ENCODE measurements around the gene HSFX4. TPM values are rescaled to one million over a fixed set of nuclear protein-coding genes. Genes with fewer than 3 reads are reported as not detected.
"Not testable (repeated sequence)": the region's sequence is repeated elsewhere in the genome, so short reads cannot be mapped to it uniquely, and the experiment has no call there.

HSFX4 gene, protein sequence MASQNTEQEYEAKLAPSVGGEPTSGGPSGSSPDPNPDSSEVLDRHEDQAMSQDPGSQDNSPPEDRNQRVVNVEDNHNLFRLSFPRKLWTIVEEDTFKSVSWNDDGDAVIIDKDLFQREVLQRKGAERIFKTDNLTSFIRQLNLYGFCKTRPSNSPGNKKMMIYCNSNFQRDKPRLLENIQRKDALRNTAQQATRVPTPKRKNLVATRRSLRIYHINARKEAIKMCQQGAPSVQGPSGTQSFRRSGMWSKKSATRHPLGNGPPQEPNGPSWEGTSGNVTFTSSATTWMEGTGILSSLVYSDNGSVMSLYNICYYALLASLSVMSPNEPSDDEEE
- total RNA-seq: not detected in 2 replicates
- not detected in 2 replicates for polyA plus RNA-seq
- polyA plus RNA-seq (2012): not detected in 2 replicates
- polyA minus RNA-seq (ENCODE audit: low replicate concordance): not detected in 2 replicates

DNA sequence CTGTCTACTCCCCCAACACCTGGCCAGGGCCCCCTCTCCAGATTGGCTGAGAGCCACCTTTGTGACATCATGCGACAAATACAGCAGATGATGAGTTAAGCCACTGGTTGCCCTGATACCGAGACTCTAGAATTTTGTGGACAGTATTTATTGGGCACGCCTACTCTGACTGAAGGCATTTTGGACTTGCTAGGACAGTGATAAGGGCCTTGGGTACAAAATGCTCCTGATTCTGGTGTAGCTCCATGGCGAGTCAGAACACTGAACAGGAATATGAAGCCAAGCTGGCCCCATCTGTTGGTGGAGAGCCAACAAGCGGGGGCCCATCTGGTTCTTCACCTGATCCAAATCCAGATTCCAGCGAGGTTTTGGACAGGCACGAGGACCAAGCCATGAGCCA is at the start of gene HSFX4:
HSFX4 (plus strand) TSS at position 174 of the 400 bp plus-strand sequence; CDS start at position 246, 72 bp downstream.
- not testable (repeated sequence) for H2AFZ ChIP-seq (ENCODE audit: low read length); H3K9ac ChIP-seq (ENCODE audit: insufficient read depth, low read length); H3K79me2 ChIP-seq (ENCODE audit: control insufficient read depth, insufficient read depth, low read length); H3K36me3 ChIP-seq (ENCODE audit: control insufficient read depth, insufficient read depth, low read length); H3K9me3 ChIP-seq (ENCODE audit: control insufficient read depth, insufficient read depth, low read depth, low read length); H3K4me2 ChIP-seq (ENCODE audit: extremely low read depth, insufficient read depth, low read length); H3K27me3 ChIP-seq (ENCODE audit: control insufficient read depth, insufficient read depth, low read length); H3K4me3 ChIP-seq (replicated peaks in 1 of 4; ENCODE audit: control extremely low read depth in 1 of 4, insufficient read depth in 1 of 4, low read depth in 3 of 4, low read length in 4 of 4); H3K4me1 ChIP-seq (ENCODE audit: control insufficient read depth, extremely low read depth, insufficient read depth, low read length); H3K27ac ChIP-seq (ENCODE audit: insufficient read depth, low read length); DNase-seq (ENCODE audit: low read depth in 2 of 2); H4K20me1 ChIP-seq (ENCODE audit: control insufficient read depth, extremely low read depth, insufficient read depth, low read length)

DNA sequence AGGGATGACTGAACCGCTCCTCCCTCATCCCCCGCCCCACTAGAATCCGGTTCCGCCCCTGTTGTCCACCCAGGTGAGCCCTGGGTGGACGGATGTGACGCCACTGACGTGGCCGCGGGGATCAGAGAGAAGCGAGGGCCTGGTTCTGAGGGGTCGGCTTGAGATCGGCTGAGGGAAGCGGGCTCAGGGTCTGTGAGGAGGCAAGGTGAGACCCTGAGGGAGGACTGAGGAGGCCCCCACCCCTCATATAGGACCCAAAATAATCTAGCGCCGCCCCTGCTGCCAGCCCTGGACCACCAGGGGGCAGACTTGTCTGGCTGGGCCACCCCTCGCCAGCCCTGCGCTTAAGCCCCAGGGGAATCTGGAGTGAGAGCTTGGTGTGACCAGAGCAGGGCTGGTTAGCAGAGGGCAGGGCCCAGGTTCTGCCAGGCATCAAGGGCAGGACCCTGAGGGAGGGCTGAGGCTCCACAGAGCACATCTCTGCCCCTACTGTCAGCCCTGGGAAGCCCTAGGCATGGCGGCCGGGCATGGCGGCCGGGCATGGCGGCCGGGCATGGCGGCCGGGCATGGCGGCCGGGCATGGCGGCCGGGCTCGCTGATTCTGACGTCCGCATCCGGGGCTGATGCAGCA is 48.2 kb upstream of the HSFX4 start, which contains the start of gene MAGEA8:
MAGEA8 (plus strand) TSS at position 103 of the 631 bp plus-strand sequence. CDS start 3,090 bp downstream, outside the sequence.
- Histone ChIP-seq H3K9ac (ENCODE audit: insufficient read depth, low read length) (no peak within 1 kb of the TSS), H3K36me3 (ENCODE audit: control insufficient read depth, insufficient read depth, low read length) (no peaks in the 10 kb centered on the region), H2AFZ (ENCODE audit: low read length) (no peak within 1 kb of the TSS), H3K4me2 (ENCODE audit: extremely low read depth, insufficient read depth, low read length) (no peak within 1 kb of the TSS), H3K9me3 (ENCODE audit: control insufficient read depth, insufficient read depth, low read depth, low read length) (no peaks in the 10 kb centered on the region), H3K4me1 (ENCODE audit: control insufficient read depth, extremely low read depth, insufficient read depth, low read length) (no peaks in the 10 kb centered on the region), H3K27me3 (ENCODE audit: control insufficient read depth, insufficient read depth, low read length) (no peaks in the 10 kb centered on the region), H3K4me3 (replicated peaks in 1 of 4; ENCODE audit: control extremely low read depth in 1 of 4, insufficient read depth in 1 of 4, low read depth in 3 of 4, low read length in 4 of 4) (no peak within 1 kb of the TSS), H3K27ac (ENCODE audit: insufficient read depth, low read length) (no peak within 1 kb of the TSS), H4K20me1 (ENCODE audit: control insufficient read depth, extremely low read depth, insufficient read depth, low read length) (no peaks in the 10 kb centered on the region), H3K79me2 (ENCODE audit: control insufficient read depth, insufficient read depth, low read length) (no peaks in the 10 kb centered on the region)
- TF ChIP-seq, protein P1, sequence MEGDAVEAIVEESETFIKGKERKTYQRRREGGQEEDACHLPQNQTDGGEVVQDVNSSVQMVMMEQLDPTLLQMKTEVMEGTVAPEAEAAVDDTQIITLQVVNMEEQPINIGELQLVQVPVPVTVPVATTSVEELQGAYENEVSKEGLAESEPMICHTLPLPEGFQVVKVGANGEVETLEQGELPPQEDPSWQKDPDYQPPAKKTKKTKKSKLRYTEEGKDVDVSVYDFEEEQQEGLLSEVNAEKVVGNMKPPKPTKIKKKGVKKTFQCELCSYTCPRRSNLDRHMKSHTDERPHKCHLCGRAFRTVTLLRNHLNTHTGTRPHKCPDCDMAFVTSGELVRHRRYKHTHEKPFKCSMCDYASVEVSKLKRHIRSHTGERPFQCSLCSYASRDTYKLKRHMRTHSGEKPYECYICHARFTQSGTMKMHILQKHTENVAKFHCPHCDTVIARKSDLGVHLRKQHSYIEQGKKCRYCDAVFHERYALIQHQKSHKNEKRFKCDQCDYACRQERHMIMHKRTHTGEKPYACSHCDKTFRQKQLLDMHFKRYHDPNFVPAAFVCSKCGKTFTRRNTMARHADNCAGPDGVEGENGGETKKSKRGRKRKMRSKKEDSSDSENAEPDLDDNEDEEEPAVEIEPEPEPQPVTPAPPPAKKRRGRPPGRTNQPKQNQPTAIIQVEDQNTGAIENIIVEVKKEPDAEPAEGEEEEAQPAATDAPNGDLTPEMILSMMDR (conservative IDR thresholded peaks at IDR 0.05 in 1 of 2, IDR thresholded peaks at IDR 0.05 in 1 of 2; ENCODE audit: low read depth in 1 of 2, low read length in 2 of 2): no peak
- no peak for TF ChIP-seq EZH2 (IDR thresholded peaks at IDR 0.05; ENCODE audit: low read length, missing control alignments)
- no peak for DNase-seq (ENCODE audit: low read depth in 2 of 2)

DNA sequence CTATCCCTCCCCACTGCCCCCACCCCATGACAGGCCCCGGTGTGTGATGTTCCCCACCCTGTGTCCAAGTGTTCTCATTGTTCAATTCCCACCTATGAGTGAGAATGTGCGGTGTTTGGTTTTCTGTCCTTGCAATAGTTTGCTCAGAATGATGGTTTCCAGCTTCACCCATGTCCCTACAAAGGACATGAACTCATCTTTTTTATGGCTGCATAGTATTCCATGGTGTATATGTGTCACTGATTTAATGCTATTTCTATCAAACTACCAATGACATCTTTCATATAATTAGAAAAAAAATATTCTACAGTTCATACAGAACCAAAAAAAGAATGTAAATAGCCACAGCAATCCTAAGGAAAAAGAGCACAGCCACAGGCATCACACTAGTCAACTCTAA is 38.5 kb upstream of the HSFX4 start:
- H3K9me3 ChIP-seq (ENCODE audit: control insufficient read depth, insufficient read depth, low read depth, low read length); H3K9ac ChIP-seq (ENCODE audit: insufficient read depth, low read length); H3K27me3 ChIP-seq (ENCODE audit: control insufficient read depth, insufficient read depth, low read length); H3K4me3 ChIP-seq (replicated peaks in 1 of 4; ENCODE audit: control extremely low read depth in 1 of 4, insufficient read depth in 1 of 4, low read depth in 3 of 4, low read length in 4 of 4); H2AFZ ChIP-seq (ENCODE audit: low read length); DNase-seq (ENCODE audit: low read depth in 2 of 2); H3K79me2 ChIP-seq (ENCODE audit: control insufficient read depth, insufficient read depth, low read length); H4K20me1 ChIP-seq (ENCODE audit: control insufficient read depth, extremely low read depth, insufficient read depth, low read length); H3K4me1 ChIP-seq (ENCODE audit: control insufficient read depth, extremely low read depth, insufficient read depth, low read length); H3K36me3 ChIP-seq (ENCODE audit: control insufficient read depth, insufficient read depth, low read length); H3K4me2 ChIP-seq (ENCODE audit: extremely low read depth, insufficient read depth, low read length); H3K27ac ChIP-seq (ENCODE audit: insufficient read depth, low read length): not testable (repeated sequence)

DNA sequence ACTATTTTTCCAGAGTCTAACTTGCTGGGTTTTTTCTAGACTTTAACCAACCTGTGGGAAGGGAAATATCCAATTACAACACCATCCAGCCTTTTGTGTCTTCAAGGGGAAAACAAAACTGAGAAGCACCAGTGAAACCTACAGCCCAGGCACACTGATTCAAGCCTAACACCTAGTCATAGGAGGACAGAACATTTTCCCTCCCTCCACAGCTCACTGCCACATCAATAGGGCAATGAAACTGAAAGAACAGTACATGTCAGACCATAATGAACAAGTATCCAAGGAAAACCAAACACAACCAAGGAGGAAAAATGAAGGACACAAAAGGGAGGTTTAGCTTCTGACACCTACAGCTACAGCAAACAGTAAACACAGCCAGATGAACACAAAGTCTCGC is 30.8 kb upstream of the HSFX4 start:
- Histone ChIP-seq H3K79me2 (ENCODE audit: control insufficient read depth, insufficient read depth, low read length) (no peaks in the 10 kb centered on the region), H4K20me1 (ENCODE audit: control insufficient read depth, extremely low read depth, insufficient read depth, low read length) (no peaks in the 10 kb centered on the region), H3K27me3 (ENCODE audit: control insufficient read depth, insufficient read depth, low read length) (no peaks in the 10 kb centered on the region), H3K36me3 (ENCODE audit: control insufficient read depth, insufficient read depth, low read length) (no peaks in the 10 kb centered on the region), H2AFZ (ENCODE audit: low read length) (no peak overlapping the region), H3K9ac (ENCODE audit: insufficient read depth, low read length) (no peak overlapping the region), H3K27ac (ENCODE audit: insufficient read depth, low read length) (no peak overlapping the region), H3K9me3 (ENCODE audit: control insufficient read depth, insufficient read depth, low read depth, low read length) (no peaks in the 10 kb centered on the region), H3K4me3 (replicated peaks in 1 of 4; ENCODE audit: control extremely low read depth in 1 of 4, insufficient read depth in 1 of 4, low read depth in 3 of 4, low read length in 4 of 4) (no peak overlapping the region), H3K4me1 (ENCODE audit: control insufficient read depth, extremely low read depth, insufficient read depth, low read length) (no peaks in the 10 kb centered on the region), H3K4me2 (ENCODE audit: extremely low read depth, insufficient read depth, low read length) (no peak overlapping the region)
- DNase-seq (ENCODE audit: low read depth in 2 of 2): no peak
- TF ChIP-seq, protein P1 (conservative IDR thresholded peaks at IDR 0.05 in 1 of 2, IDR thresholded peaks at IDR 0.05 in 1 of 2; ENCODE audit: low read depth in 1 of 2, low read length in 2 of 2): no peak
- TF ChIP-seq EZH2 (IDR thresholded peaks at IDR 0.05; ENCODE audit: low read length, missing control alignments): no peak

Measured in fibroblast of lung (primary cell).